ENCODE measurements around the gene PPM1D. TPM values are rescaled to one million over a fixed set of nuclear protein-coding genes. Genes with fewer than 3 reads are reported as not detected.

PPM1D gene
- total and polyA plus RNA-seq, 8 donors: 2.2 to 42.0 (median 5.3) TPM

DNA sequence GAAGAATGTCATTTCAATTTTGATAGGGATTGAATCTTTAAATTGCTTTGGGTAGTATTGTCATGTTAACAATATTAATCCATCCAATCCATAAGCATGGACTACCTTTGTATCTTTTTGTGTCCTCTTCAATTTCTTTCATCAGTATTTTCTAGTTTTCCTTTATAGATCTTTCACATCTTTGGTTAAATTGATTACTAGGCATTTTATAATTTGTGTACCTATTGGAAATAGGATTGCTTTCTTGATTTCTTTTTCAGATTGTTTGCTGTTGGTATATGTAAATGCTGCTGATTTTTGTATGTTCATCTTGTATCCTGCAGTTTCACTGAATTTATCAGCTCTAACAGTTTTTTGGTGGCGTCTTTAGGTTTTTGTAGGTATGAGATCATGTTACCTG lies 53.6 kb downstream of the PPM1D start:
- H3K27me3 ChIP-seq: no peaks in the 10 kb centered on the region
- 95 to 100% (median 97%) methylated on average over 1 of the region's 1 CpG for WGBS, 5 donors
- H3K4me1 ChIP-seq: no peaks in the 10 kb centered on the region
- DNase-seq: no peak
- peaks cover 7 to 67% (median 66%) of the 10 kb centered on the region in 4 donors for H3K36me3 ChIP-seq
- no peak overlapping the region for H3K27ac ChIP-seq
- TF ChIP-seq POLR2A (IDR thresholded peaks at IDR 0.05): no peak
- TF ChIP-seq EP300 (IDR thresholded peaks at IDR 0.05): no peak
- no peak for TF ChIP-seq POLR2AphosphoS5 (IDR thresholded peaks at IDR 0.05)
- TF ChIP-seq, protein P1, sequence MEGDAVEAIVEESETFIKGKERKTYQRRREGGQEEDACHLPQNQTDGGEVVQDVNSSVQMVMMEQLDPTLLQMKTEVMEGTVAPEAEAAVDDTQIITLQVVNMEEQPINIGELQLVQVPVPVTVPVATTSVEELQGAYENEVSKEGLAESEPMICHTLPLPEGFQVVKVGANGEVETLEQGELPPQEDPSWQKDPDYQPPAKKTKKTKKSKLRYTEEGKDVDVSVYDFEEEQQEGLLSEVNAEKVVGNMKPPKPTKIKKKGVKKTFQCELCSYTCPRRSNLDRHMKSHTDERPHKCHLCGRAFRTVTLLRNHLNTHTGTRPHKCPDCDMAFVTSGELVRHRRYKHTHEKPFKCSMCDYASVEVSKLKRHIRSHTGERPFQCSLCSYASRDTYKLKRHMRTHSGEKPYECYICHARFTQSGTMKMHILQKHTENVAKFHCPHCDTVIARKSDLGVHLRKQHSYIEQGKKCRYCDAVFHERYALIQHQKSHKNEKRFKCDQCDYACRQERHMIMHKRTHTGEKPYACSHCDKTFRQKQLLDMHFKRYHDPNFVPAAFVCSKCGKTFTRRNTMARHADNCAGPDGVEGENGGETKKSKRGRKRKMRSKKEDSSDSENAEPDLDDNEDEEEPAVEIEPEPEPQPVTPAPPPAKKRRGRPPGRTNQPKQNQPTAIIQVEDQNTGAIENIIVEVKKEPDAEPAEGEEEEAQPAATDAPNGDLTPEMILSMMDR (IDR thresholded peaks at IDR 0.05): no peak
- H3K4me3 ChIP-seq: no peak overlapping the region
- H3K9me3 ChIP-seq: no peaks in the 10 kb centered on the region
- intact Hi-C loops (cut with DNase I; ENCODE audit: low total_unique reads): no loop called here

DNA sequence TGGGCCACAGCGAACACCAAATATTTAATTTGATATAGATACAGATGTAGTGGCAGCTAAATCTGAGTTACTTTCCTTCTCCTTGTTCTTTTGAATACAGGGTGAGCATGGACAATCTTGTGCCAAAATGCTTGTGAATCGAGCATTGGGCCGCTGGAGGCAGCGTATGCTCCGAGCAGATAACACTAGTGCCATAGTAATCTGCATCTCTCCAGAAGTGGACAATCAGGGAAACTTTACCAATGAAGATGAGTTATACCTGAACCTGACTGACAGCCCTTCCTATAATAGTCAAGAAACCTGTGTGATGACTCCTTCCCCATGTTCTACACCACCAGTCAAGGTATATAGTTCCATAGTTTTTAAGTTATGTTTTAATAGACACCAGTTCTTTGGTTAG lies 56.5 kb downstream of the PPM1D start:
- H3K27ac ChIP-seq: no peak overlapping the region
- H3K4me1 ChIP-seq: no peaks in the 10 kb centered on the region
- WGBS, 5 donors: 80 to 93% (median 87%) methylated on average over 5 of the region's 5 CpGs
- no peaks in the 10 kb centered on the region for H3K9me3 ChIP-seq
- TF ChIP-seq EP300 (IDR thresholded peaks at IDR 0.05): no peak
- TF ChIP-seq, protein P1 (IDR thresholded peaks at IDR 0.05): no peak
- no peak for TF ChIP-seq POLR2AphosphoS5 (IDR thresholded peaks at IDR 0.05)
- no peak for TF ChIP-seq POLR2A (IDR thresholded peaks at IDR 0.05)
- H3K36me3 ChIP-seq: peaks cover 0 to 55% (median 49%) of the 10 kb centered on the region in 4 donors
- no peaks in the 10 kb centered on the region for H3K27me3 ChIP-seq
- no peak for DNase-seq
- H3K4me3 ChIP-seq: no peak overlapping the region
- intact Hi-C loops (cut with DNase I; ENCODE audit: low total_unique reads): no loop called here

DNA sequence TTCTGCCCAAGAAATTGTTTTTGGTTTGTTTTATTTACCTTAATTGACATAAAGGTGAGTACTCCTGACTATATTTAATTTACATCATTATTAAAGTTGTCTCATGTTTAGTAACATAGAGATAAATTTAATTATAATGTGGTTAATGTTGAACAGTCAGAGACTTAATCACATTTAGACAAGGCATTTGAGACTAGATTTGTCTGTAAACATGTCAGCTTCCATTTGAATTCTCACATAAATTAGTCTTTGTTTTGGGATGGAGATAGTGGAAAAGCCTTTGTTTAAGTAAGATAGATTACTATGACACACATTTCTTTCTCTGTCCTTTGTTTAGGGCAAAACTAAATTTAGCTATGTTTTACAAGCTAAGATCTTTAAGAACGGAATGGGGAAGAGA lies 59.2 kb downstream of the PPM1D start:
- Histone ChIP-seq H3K27me3 (no peaks in the 10 kb centered on the region), H3K36me3 (peaks cover 5 to 67% (median 59%) of the 10 kb centered on the region in 4 donors), H3K27ac (no peak overlapping the region), H3K9me3 (no peaks in the 10 kb centered on the region), H3K4me1 (no peaks in the 10 kb centered on the region), H3K4me3 (no peak overlapping the region)
- DNase-seq: no peak
- 57 to 66% (median 59%) methylated on average over 1 of the region's 1 CpG for WGBS, 5 donors
- intact Hi-C loops (cut with DNase I; ENCODE audit: low total_unique reads): no loop called here
- TF ChIP-seq, protein P1 (IDR thresholded peaks at IDR 0.05): no peak
- no peak for TF ChIP-seq EP300 (IDR thresholded peaks at IDR 0.05)
- no peak for TF ChIP-seq POLR2AphosphoS5 (IDR thresholded peaks at IDR 0.05)
- TF ChIP-seq POLR2A (IDR thresholded peaks at IDR 0.05): no peak

DNA sequence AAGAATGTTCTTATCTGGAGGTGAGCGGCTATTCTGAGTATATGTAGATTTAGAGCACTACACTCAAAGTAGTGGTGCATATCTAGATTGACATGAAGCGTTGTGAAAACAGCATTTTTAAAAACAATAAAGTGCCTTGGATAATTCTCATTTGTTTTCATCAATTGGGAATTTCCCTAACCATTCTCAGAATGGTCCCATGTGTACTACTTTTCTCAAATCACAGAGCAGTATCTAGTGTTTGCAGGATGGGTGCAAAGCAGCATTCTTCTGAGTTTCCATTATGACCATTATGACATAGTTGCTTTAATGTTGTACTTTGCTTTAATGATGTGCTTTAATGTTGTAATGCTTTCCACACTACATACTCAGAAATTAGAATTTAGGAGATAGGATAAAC lies 61.5 kb downstream of the PPM1D start:
- H3K27ac ChIP-seq: no peak overlapping the region
- TF ChIP-seq POLR2A (IDR thresholded peaks at IDR 0.05) (no peak), POLR2AphosphoS5 (IDR thresholded peaks at IDR 0.05) (no peak), EP300 (IDR thresholded peaks at IDR 0.05) (no peak)
- TF ChIP-seq, protein P1 (IDR thresholded peaks at IDR 0.05): no peak
- intact Hi-C loops (cut with DNase I; ENCODE audit: low total_unique reads): no loop called here
- no peak overlapping the region for H3K4me3 ChIP-seq
- no peaks in the 10 kb centered on the region for H3K4me1 ChIP-seq
- H3K9me3 ChIP-seq: no peaks in the 10 kb centered on the region
- H3K27me3 ChIP-seq: no peaks in the 10 kb centered on the region
- WGBS, 5 donors: 90 to 97% (median 93%) methylated on average over 2 of the region's 2 CpGs
- peaks cover 13 to 76% (median 70%) of the 10 kb centered on the region in 4 donors for H3K36me3 ChIP-seq
- no peak for DNase-seq
